PC-3 (cell line): ENCODE results near the gene DHX38. TPM values are rescaled to one million over a fixed set of nuclear protein-coding genes. Genes with fewer than 3 reads are reported as not detected.

Experiments used
- ATAC-seq: fragments of 200-7000 bp; cut with Tn5 transposase; 2 replicates; pipeline ENCODE4 v1.9.1; 2020; ENCODE audit warnings: mild to moderate bottlenecking, moderate library complexity
- BruUV-seq: library from RNA; stranded (reverse); fragments of 400-500 nt; replicated peaks from 2 replicates; lab custom pipeline; 2021; lab: Mats Ljungman, UMichigan
- CTCF ChIA-PET: fragments of 300-600 bp; sonication (Branson Sonifier 250); formaldehyde crosslinking; loops from one replicate; lab custom pipeline; 2022; ENCODE audit warnings: antibody characterized with exemption; lab: Charles Lee
- POLR2A ChIA-PET: fragments of 300-600 bp; sonication (Branson Sonifier 250); formaldehyde crosslinking; loops from one replicate; lab custom pipeline; 2022; ENCODE audit warnings: antibody characterized with exemption; ENCODE audit not compliant: unreplicated experiment; lab: Charles Lee
- DNase-seq: peaks from one replicate; pipeline ENCODE4 v3.0.0-alpha.2; 2015
- H2AFZ ChIP-seq: fragments of 300-600 bp; sonication (generic); 2 replicates; pipeline ENCODE4 v1.6.0; 2016; ENCODE audit warnings: antibody characterized with exemption, low read length
- H3F3A ChIP-seq: fragments of 300-600 bp; sonication (generic); one replicate; pipeline ENCODE4 v1.6.0; 2017; ENCODE audit warnings: antibody characterized with exemption, low read length, control low read depth, mild to moderate bottlenecking; ENCODE audit not compliant: unreplicated experiment
- H3K27ac ChIP-seq: fragments of 300-600 bp; sonication (generic); 2 replicates; pipeline ENCODE4 v1.5.1; 2016; ENCODE audit warnings: mild to moderate bottlenecking, low read length
- H3K27me3 ChIP-seq: fragments of 300-600 bp; sonication (generic); 2 replicates; pipeline ENCODE4 v1.6.1; 2016; ENCODE audit warnings: low read length, mixed read lengths
- H3K36me3 ChIP-seq: fragments of 300-600 bp; sonication (generic); 2 replicates; pipeline ENCODE4 v1.6.1; 2016; ENCODE audit warnings: low read depth, mixed run types, low read length, mixed read lengths
- H3K4me1 ChIP-seq: fragments of 300-600 bp; sonication (generic); 2 replicates; pipeline ENCODE4 v1.5.1; 2016; ENCODE audit warnings: low read length; ENCODE audit not compliant: insufficient read depth
- H3K4me2 ChIP-seq: fragments of 300-600 bp; sonication (generic); 2 replicates; pipeline ENCODE4 v1.6.0; 2016; ENCODE audit warnings: low read length
- H3K4me3 ChIP-seq: fragments of 300-600 bp; sonication (generic); 2 replicates; pipeline ENCODE4 v1.5.1; 2016; ENCODE audit warnings: mild to moderate bottlenecking, low read length, mixed read lengths
- H3K79me2 ChIP-seq: fragments of 300-600 bp; sonication (generic); 2 replicates; pipeline ENCODE4 v1.6.1; 2017; ENCODE audit warnings: low read length, mixed read lengths
- H3K9ac ChIP-seq: fragments of 300-600 bp; sonication (generic); 2 replicates; pipeline ENCODE4 v1.6.0; 2016; ENCODE audit warnings: mild to moderate bottlenecking, low read length
- H3K9me2 ChIP-seq: fragments of 300-600 bp; sonication (generic); replicated peaks from 2 replicates; pipeline ENCODE4 v1.6.1; 2016; ENCODE audit warnings: mixed run types, low read length, mixed read lengths
- H3K9me3 ChIP-seq: fragments of 300-600 bp; sonication (generic); 2 replicates; pipeline ENCODE4 v1.6.1; 2016; ENCODE audit warnings: low read length, mixed read lengths
- H4K20me1 ChIP-seq: fragments of 300-600 bp; sonication (generic); 2 replicates; pipeline ENCODE4 v1.6.1; 2016; ENCODE audit warnings: low read length, mixed read lengths
- CTCF ChIP-seq: fragments of 300-600 bp; sonication (generic); conservative IDR thresholded peaks from 2 replicates; pipeline ENCODE4 v1.5.1; 2017; ENCODE audit warnings: antibody characterized with exemption, low read depth, mild to moderate bottlenecking, low read length
- EZH2 ChIP-seq: fragments of 300-600 bp; sonication (generic); IDR thresholded peaks from one replicate; pipeline ENCODE4 v1.6.1; 2017; ENCODE audit warnings: antibody characterized with exemption, mild to moderate bottlenecking, low read length; ENCODE audit not compliant: unreplicated experiment
- EZH2phosphoT487 ChIP-seq: fragments of 300-600 bp; sonication (generic); IDR thresholded peaks from 2 replicates; pipeline ENCODE4 v1.6.1; 2018; ENCODE audit warnings: mild to moderate bottlenecking, antibody characterized with exemption, low read length, borderline replicate concordance
- intact Hi-C: fragments of 100-400 bp; cut with micrococcal nuclease; formaldehyde crosslinking; loops from 2 replicates; pipeline ENCODE4 v1.9.0; 2023
- total RNA-seq: library from RNA; depleted of rRNA; stranded (reverse); fragments of >200 nt; gene quantifications from 2 replicates; pipeline ENCODE4 v1.2.3, GENCODE V29; 2014

The DHX38 gene
- total RNA-seq, 1 experiment from 2014 or later, result 61.2 TPM

DNA sequence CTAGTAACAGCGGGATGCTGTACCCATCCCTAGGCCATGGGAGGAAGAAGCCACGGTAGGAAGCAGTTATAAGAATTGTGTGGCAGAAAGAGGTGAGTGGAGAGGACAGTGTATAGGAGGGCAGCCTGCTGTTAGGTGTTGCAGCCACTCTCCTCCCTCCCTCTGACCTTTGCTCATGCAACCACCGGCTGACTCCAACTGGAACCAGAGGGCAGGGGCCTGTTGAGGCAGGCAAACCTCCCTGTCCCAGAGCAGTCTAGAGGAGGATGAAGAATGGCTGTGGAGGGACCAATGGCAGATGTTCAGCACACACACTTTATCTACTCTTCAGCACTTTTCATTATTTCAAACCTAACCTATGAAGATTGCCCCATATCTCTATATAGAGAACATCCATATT lies 2.4 kb upstream of the DHX38 start:
- Histone ChIP-seq H3K9me2 (no peaks in the 10 kb centered on the region), H4K20me1 (no peaks in the 10 kb centered on the region), H3K9me3 (no peaks in the 10 kb centered on the region), H3K79me2 (peaks cover 54% of the 10 kb centered on the region), H3K27ac (no peak overlapping the region), H3K4me1 (peaks cover 12% of the 10 kb centered on the region; the same call in 1 of the 2 replicates), H3K9ac (no peak overlapping the region), H3K36me3 (peaks cover 31% of the 10 kb centered on the region), H3K4me3 (no peak overlapping the region), H2AFZ (no peak overlapping the region), H3F3A (no peaks in the 10 kb centered on the region), H3K4me2 (peak overlapping the region; percentile 86), H3K27me3 (no peaks in the 10 kb centered on the region)
- CTCF ChIA-PET, result no interaction called here
- DNase-seq (no peak), ATAC-seq (no peak)
- no TSS peak for BruUV-seq
- POLR2A ChIA-PET, result no interaction called here
- TF ChIP-seq EZH2phosphoT487, result no peak
- TF ChIP-seq EZH2, result no peak
- TF ChIP-seq CTCF, result no peak
- intact Hi-C loops, result loop anchor here (5.0 to 10.0 kb wide), 2 partner anchors 86 to 199 kb away; partner anchors contain the start of genes DHODH and PKD1L3

DNA sequence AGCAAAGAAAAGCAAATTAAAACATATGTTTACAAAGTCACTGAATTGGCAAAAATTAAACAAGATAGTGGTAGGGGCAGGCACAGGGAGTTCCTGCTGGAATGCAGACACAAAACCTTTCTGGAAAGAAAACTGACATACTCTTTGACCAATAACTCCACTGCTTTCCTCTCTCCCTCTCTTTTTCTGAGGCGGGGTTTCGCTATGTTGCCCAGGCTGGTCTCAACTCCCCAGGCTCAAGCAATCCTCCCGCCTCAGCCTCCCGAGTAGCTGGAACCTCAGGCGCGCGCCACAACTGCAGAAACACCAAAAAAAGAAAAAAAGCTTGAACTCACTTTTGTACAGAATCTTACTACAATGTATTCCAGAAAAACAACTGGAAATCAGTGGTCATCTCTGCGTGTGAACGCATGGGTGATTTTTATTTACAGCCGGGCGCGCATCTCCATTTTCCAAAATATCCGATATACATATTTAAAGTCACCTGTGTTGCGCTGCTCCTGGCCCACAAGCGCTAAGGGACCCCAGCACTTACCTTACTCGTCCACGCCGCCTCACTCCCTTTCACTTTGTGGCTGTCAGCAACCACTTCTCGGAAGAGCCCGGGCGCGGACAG lies 707 bp upstream of the DHX38 start:
- no peaks in the 10 kb centered on the region for H4K20me1 ChIP-seq
- ChIA-PET POLR2A (interaction anchor here (0.6 kb wide), 2 partner anchors 169 to 240 kb away, joined by 4 to 15 read pairs; no protein-coding TSS in a partner anchor), CTCF (interaction anchor here (0.8 kb wide), 1 partner anchor 131 kb away, joined by 3 read pairs; no protein-coding TSS in a partner anchor)
- H3K79me2 ChIP-seq, result peaks cover 55% of the 10 kb centered on the region
- TF ChIP-seq EZH2phosphoT487, result no peak
- TF ChIP-seq EZH2, result no peak
- TF ChIP-seq CTCF, result no peak
- no peak overlapping the region for H3K27ac ChIP-seq
- H3K9me3 ChIP-seq, result no peaks in the 10 kb centered on the region
- peak overlapping the region; percentile 97 for H2AFZ ChIP-seq
- H3K9me2 ChIP-seq, result no peaks in the 10 kb centered on the region
- DNase-seq (peak; percentile 63), ATAC-seq (peak; percentile 52)
- BruUV-seq, result TSS peak; percentile 51
- H3K27me3 ChIP-seq, result no peaks in the 10 kb centered on the region
- no peaks in the 10 kb centered on the region for H3F3A ChIP-seq
- peaks cover 12% of the 10 kb centered on the region; the same call in 1 of the 2 replicates for H3K4me1 ChIP-seq
- peaks cover 27% of the 10 kb centered on the region; the same call in 1 of the 2 replicates for H3K36me3 ChIP-seq
- peak overlapping the region; percentile 86 for H3K4me2 ChIP-seq
- intact Hi-C loops, result loop anchor here (5.0 to 10.0 kb wide), 2 partner anchors 88 to 201 kb away; partner anchors contain the start of genes DHODH and PKD1L3
- H3K4me3 ChIP-seq, result peak overlapping the region; percentile 92
- peak overlapping the region; percentile 85 for H3K9ac ChIP-seq

GRCh38 chr16:72094266-72094610 lies 591 bp downstream of the DHX38 start:
- no peaks in the 10 kb centered on the region for H3K9me2 ChIP-seq
- H3K9me3 ChIP-seq, result no peaks in the 10 kb centered on the region
- peaks cover 17% of the 10 kb centered on the region; the same call in 1 of the 2 replicates for H3K36me3 ChIP-seq
- intact Hi-C loops, result loop anchor here (5.0 to 10.0 kb wide), 2 partner anchors 89 to 202 kb away; partner anchors contain the start of genes DHODH and PKD1L3
- H3K27ac ChIP-seq, result peak overlapping the region; percentile 15; the same call in 1 of the 2 replicates
- no peaks in the 10 kb centered on the region for H3F3A ChIP-seq
- H3K4me1 ChIP-seq, result peaks cover 12% of the 10 kb centered on the region; the same call in 1 of the 2 replicates
- TF ChIP-seq EZH2phosphoT487 (no peak), CTCF (no peak), EZH2 (no peak)
- CTCF ChIA-PET, result no interaction called here
- ATAC-seq (peak; percentile 2), DNase-seq (peak; percentile 4)
- H3K27me3 ChIP-seq, result no peaks in the 10 kb centered on the region
- no peaks in the 10 kb centered on the region for H4K20me1 ChIP-seq
- H3K4me2 ChIP-seq, result peak overlapping the region; percentile 84
- BruUV-seq, result no TSS peak
- peaks cover 55% of the 10 kb centered on the region for H3K79me2 ChIP-seq
- peak overlapping the region; percentile 72 for H2AFZ ChIP-seq
- H3K9ac ChIP-seq, result peak overlapping the region; percentile 89
- POLR2A ChIA-PET, result no interaction called here
- H3K4me3 ChIP-seq, result peak overlapping the region; percentile 92
